Adrenal gland (tissue), 5 donors: ENCODE measurements around the gene PDIA5.

Source experiments
- CTCF ChIP-seq, 6 experiments: fragments of 450-650 bp in 4 of 6; fragments of 200-600 bp in 2 of 6; sonication (generic) in 1 of 6; IDR thresholded peaks; 1 replicate in 5 of 6; 2 replicates in 1 of 6; pipeline versions ENCODE4 v1.5.1 to v1.8.0; 2016 to 2021; ENCODE audit warnings: antibody characterized with exemption in 6 of 6, mild to moderate bottlenecking in 2 of 6, moderate library complexity in 1 of 6
- POLR2A ChIP-seq, 2 donors: fragments of 450-650 bp; IDR thresholded peaks; one replicate each; pipeline ENCODE4 v1.6.1; 2017; ENCODE audit warnings: antibody characterized with exemption in 2 of 2, mild to moderate bottlenecking in 2 of 2, moderate library complexity in 1 of 2
- donor health status: DM: no; HTN: no; CAD: no.

DNA sequence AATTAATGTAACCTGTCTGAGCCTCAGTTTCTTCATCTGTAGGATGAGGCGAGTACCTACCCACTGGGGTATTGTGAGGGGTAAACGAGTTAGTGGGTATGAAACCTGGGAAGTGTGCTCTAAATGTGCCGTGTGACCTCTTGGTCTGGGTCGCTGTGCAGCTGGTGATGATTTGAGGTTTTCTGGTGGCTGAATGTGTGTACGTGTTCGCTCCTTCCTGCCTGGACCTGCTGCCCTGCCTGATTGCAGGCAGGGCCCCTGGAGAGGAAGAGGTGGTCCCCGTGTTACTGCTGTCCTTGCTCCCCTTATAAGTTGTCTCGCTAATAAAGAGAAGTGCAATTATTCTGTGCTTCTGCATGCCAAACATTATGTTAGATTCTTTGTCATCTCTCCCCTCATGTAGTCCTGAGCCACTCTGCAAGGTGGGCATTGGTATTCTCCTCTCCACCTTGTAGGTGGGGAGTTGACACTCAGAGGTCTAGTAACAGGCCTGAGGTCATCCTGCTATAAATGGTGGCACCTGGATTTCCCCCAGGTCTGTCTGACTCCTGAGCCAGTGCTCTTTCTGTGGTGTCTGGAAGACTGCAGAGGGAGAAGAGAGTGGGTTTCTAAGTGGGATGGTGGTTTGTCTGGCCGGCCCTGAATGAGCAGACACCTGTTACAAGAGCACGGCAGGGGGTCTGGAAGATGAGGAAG lies 15.7 kb downstream of the PDIA5 start:
- no peak for TF ChIP-seq CTCF (IDR thresholded peaks at IDR 0.05)
- no peak for TF ChIP-seq POLR2A (IDR thresholded peaks at IDR 0.05)
